GM18526 (cell line): Measurements from ENCODE around the gene POLDIP2.

Experiments used
- POLR2A ChIP-seq: IDR thresholded peaks from 3 replicates; pipeline ENCODE4 v1.6.1; 2011; ENCODE audit not compliant: insufficient read length; ENCODE audit errors: extremely low read depth

Gene POLDIP2

DNA sequence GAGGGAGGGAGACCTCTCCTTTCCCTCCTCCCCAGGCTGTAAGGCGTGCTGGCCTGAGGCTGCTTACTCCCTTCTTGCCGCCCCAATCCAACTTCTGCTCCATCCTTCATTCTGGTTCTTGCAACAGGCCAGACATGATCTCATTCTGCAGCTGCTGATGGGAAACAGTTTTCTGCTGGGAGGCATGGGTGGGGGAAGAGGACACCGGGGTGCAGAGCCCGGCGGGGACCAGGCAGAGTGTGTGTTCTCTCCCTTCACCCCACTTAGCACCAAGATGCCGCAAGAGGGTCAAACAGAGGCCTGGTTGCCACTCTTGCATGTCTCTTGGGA, 15.6 kb upstream of the POLDIP2 start:
- no peak for TF ChIP-seq POLR2A

DNA sequence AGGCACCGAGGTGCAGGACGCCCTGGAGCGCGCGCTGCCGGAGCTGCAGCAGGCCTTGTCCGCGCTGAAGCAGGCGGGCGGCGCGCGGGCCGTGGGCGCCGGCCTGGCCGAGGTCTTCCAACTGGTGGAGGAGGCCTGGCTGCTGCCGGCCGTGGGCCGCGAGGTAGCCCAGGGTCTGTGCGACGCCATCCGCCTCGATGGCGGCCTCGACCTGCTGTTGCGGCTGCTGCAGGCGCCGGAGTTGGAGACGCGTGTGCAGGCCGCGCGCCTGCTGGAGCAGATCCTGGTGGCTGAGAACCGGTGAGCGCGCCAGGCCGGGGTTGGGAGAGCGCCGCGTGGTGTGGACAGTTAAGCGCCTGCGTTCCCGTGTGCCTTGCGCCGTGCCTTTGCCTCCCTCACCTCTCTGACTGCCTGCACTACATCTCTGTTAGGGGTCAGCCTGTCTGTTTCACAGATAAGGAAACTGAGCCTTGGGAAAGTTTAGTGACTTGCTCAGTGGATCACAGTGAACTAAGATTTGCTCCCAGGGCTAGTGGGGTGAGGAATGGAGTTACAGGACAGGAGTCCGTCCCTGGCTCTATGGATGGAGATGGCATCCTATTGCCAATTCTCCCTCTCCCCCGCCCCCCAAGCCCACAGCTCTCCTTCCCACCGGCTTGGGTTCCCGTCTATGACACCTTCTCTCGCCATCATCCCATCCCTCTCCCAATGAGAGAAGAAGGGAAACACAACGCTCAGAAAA, 15.0 kb upstream of the POLDIP2 start:
- no peak for TF ChIP-seq POLR2A

DNA sequence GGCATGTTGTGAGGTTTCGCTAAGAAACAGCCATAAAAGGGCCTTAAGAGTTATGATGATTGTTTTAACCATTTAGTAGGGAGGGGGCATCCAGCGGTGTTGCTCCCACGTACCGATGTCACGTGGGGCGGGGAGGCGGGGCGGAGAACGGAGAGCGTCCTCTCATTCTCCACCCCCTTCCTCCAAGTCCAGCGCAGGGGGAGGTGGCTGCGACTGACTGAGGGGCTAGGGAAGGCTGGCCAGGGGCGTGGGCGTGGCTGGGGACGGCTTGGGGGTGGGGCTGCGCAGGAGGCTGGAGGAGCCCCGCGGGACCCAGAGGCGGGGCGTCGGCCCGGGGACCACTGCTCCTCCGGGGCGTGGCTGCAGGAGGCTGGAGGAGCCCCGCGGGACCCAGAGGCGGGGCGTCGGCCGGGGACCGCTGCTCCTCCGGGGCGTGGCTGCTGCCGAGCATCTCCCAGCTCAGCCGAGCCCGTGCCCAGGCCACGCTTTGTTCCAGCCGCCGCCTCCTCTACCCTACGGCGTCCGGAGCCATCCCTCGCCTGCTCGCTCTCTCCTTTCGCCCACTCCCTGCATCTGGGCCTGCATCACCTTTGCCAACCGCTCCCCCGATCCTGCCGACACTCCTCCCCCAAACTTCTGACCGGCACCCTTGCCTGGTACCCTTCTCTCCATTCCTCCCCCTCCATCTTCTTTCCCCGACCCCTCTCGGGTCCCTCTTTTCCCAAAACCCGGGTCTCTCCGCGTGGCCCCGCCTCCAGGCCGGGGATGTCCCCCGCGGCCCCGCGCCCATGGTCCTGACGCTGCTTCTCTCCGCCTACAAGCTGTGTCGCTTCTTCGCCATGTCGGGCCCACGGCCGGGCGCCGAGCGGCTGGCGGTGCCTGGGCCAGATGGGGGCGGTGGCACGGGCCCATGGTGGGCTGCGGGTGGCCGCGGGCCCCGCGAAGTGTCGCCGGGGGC, 14.2 kb upstream of the POLDIP2 start, which contains the start of gene SARM1:
SARM1 (plus strand) TSS at position 450 of the 958 bp plus-strand sequence; CDS start at position 789, 339 bp downstream.
- no peak for TF ChIP-seq POLR2A

DNA sequence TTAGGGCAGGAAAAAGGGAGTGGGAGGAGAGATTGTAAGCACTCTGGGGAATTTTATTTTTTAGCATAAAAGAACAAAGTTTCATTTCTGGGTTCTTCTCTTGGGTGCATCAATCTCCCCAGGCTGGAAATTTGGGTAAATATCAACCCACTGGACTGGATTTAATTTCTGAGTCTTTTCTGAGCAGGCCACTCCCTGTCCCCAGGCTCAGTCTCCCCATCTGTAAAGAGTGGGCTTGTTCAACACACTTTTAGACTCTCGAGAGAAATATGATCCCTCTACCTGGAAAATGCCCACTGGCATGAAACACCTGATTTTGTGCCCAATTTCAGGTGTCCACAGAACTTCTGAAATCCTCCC, 13.4 kb upstream of the POLDIP2 start:
- TF ChIP-seq POLR2A: no peak

DNA sequence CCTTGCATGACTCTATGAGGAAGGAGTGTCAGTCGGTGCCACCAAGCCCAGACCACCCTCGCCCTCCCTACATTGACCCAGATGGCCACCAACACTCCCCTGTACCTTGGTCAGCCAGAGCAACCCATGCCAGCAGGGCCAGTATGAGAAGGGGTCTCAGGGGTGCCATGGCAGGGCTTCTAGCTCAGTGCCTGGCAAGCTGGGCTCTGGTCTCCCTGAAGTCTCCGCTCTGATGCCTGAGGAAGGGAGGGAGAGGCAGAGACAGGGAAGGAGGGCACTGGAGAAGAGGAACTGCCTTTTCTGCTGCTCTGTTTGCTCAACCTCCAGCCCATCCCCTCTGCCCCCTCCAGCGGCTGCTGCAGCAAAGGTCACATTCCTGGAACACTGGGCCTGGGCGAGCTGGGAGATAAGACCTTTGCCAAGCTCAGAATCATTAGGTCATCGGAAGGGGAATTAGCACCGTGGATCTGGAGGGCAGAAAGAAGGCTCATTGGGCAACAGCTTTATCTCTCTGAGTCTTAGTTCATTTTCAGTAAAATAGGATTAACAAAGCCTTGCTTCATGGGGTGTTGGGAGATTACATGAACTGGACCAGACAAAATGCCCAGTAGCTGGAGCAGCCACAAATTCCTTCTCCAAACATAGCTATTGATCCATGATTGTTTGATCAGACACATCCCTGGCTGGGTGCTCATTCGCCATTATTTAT, 12.9 kb upstream of the POLDIP2 start, which contains the start of gene VTN:
VTN (minus strand) TSS at position 273 of the 709 bp plus-strand sequence; CDS start at position 169, 104 bp downstream.
- no peak for TF ChIP-seq POLR2A

DNA sequence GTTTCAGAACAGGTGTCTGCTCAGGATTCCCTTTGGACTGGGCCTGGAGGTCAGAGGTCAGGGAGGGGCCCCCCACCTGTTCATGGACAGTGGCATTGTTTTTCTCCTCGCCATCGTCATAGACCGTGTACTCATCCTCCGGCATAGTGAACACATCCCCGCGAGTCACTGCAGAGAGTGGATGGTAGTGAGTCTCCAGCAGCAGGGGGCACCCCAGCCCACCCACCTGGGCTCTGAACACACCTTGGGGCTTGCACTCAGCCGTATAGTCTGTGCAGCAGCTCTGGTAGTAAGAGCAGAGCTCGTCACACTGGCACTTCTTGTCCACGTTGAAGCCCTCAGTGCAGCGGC, 12.3 kb upstream of the POLDIP2 start:
- TF ChIP-seq POLR2A: no peak

DNA sequence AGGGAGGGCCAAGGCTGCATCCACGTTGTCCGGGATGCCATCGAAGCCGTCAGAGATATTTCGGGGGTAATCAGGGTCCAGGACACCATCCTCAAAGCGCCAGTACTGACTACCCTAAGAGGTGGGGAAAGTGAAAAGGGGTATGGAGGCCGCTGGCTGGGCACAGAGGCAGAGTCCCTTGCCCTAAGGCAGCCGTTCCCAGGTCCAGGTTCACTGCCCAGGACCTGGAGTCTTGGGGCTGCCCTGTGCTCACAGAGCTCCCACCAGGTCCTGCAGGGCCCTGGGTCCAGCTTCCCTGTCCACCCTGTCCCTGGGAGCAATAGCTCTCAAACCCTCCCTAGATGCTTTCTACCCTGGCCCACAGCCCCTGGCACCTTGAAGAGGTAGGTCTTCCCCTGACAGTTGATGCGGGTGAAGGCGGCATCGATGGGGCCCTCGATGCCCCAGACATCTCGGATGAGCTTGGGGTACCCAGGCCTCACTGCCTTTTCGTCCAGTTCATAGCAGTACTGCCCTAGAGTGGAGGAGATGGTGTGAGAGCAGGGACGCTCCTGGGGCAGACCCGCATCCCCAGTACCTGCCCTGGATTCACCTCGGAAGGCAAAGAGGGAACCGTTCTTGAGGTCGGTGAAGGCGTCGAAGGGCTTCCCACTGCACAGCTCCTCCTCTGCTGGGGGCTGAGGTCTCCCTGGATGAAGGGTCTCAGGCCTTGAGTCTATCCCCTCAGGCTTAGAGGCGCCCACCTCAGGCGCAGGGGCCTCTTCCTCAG, 11.8 kb upstream of the POLDIP2 start:
- TF ChIP-seq POLR2A: no peak

DNA sequence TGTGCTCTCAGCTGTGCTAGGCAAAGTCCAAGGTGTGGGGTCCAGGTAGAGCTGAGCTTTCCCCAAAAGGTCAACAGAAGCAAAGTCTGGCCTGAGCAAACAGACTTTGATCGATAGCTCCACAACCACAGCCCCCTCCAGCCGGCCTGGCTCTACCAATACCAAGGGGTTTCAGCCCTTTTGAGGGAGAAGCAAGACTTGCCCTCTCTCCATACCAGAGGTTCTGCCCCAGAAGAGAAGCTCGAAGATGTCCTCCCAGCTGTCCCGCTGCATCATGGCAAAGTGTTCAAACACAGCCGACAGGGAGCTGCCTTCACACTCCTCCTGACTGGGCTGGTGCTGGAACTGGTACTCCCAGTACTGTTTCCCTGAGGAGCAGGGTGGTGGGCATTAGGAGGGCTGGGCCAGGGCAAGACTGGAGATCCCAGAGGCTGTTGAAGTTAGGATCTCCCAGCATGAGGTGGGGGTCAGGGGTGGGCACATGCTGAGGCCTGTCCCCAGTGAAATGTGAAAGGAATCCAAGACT, 11.0 kb upstream of the POLDIP2 start:
- no peak for TF ChIP-seq POLR2A

DNA sequence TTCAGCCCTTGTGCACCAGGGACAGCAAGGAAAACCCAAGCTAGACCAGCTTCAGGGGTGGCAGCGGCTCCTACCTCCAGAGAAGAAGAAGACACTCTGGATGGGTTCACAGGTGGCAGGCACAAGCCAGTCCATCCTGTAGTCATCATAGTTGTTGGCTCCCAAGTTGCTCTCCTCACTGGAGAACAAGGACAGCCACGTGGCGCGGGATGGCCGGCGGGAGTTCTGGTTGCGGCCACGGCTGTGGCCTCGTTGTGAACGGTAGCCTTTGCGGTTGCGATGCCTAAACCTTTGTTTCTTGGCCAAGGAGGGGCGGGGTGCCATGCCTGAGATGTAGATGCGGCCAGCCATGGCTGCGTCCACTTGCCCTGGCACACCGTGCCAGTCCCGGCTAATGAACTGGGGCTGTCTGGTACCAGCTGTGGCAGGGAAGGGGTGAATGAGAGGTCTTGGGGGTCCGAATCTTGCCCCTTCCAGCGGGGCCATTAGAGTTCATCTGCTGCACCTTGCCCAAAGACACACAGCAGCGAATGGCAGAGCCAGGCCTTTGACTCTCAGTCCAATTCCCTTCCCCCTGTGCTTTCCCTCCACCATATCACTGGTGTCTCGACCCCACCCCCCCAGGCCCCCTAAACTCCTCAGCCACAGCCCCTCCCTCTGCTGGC, 10.4 kb upstream of the POLDIP2 start:
- TF ChIP-seq POLR2A: no peak

DNA sequence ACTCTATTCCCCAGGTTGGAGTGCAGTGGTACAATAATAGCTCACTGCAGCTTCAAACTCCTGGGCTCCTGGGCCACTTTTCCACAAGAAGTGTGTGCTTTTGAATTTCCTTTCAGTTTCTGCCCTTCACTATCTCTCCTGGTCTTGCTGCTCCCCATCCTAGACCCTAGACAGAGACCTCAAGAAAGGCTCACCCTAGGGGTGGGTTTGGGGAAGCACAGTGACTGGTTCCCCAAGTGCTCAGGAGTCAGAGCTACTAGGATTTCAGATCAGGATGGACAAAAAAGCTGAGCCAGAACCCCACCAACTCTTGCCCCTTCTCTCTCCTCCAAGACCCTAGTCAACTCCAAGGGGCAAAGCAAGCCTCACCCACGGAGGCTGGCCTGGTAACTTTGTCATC, 9.3 kb upstream of the POLDIP2 start:
- no peak for TF ChIP-seq POLR2A

DNA sequence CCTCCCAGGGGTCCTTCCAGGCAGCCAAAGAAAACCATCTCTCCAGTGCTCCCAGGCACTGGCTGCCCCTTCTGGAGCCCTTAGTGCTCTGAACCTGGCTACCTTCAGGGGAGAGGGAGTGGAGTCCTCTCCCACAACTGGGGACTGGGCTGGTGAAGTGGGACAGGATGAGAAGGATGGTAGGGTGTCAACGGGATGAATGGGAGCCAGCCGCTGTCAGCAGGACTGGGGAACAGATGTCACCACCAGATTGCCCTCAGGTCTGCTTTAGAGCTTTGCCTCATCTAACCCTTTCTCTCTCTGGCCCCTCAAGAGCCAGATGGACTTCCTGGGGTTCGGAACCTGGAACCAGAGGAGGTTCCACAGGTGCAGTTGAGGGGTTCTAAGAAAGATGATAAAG, 8.2 kb upstream of the POLDIP2 start:
- no peak for TF ChIP-seq POLR2A

DNA sequence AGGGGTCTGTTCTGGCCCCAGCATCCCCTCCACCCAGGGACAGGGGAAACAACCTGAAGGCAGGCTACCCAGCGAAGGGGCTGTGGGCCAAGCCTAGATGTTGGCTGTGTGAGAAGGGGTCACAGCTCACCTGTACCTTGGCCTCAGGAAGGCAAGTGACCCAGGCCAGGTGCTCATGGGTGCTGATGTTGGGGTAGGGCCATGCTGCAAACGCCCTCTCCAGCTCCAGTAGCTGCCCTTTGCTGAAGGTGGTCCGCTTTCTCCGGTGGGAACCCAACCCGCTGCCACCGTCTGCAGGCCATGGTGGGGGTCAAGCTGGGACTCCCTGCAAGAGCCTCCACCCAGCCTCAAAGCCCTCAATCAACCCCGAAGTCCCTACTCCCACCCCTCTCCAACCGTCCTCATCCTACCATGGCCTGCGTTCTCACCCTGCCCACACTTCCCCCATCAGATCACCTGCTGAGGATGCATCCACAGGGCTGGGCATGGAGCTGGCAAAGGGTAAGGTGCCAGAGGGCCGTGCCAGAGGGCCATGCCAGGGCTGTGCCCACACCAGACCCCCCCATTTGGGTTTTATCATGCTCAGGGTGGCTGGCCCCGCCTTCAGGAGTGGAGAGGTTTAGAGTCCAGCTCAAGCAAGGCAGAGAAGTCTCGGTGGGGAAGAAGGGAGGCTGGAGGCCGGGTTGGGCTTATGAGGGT, 7.5 kb upstream of the POLDIP2 start, which contains the start of gene SEBOX:
SEBOX (minus strand) TSS at position 535 of the 699 bp plus-strand sequence; CDS start at position 487, 48 bp downstream.
- TF ChIP-seq POLR2A: no peak
